ENCODE results near the gene DNAJC7. TPM values are rescaled to one million over a fixed set of nuclear protein-coding genes. Genes with fewer than 3 reads are reported as not detected.

The DNAJC7 gene
- total and polyA plus RNA-seq, 2 experiments from 2014 or later = 50.1 to 73.6 TPM

DNA sequence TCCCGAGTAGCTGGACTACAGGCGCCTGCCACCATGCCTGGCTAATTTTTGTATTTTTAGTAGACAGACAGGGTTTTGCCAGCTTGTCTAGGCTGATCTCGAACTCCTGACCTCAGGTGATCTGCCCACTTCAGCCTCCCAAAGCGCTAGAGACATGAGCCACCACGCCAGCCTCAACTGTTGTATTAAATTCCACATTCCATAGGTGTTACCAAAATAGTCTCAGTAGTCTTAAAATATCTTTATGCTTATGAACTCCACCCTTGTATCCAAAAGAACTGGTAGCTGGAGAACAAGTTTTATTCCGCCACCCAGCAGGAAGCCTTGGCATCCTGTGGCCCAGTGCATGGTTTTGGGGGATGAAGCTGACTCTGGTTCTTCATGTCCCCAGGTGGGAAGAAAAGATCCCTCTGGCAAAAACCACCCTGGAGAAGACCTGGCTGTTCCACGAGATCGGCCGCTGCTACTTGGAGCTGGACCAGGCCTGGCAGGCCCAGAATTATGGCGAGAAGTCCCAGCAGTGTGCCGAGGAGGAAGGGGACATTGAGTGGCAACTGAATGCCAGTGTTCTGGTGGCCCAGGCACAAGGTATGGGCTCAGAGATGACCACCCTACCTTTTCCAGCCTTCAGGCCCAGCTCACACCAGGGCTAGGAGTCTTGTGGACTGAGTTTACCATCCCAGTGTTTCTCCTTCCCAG, 68.3 kb downstream of the DNAJC7 start:
- Histone ChIP-seq H3K4me2 (no peak overlapping the region), H3K4me3 (no peak overlapping the region), H3K4me1 (ENCODE audit: insufficient read depth) (no peaks in the 10 kb centered on the region), H3K27ac (no peak overlapping the region), H3K27me3 (no peaks in the 10 kb centered on the region), H2AFZ (no peak overlapping the region), H3K9me3 (ENCODE audit: low read depth) (no peaks in the 10 kb centered on the region), H4K20me1 (ENCODE audit: insufficient read depth, poor library complexity, severe bottlenecking) (no peaks in the 10 kb centered on the region), H3K36me3 (replicated peaks; ENCODE audit: insufficient read depth, low read depth) (no peaks in the 10 kb centered on the region), H3K9me2 (replicated peaks; ENCODE audit: insufficient read depth) (no peaks in the 10 kb centered on the region), H3K79me2 (no peaks in the 10 kb centered on the region)
- 91% methylated on average over 11 of the region's 11 CpGs for WGBS (ENCODE audit: low lambda C conversion rate, missing lambda C conversion rate)
- DNase-seq (ENCODE audit: low spot score) = no peak
- TF ChIP-seq EZH2phosphoT487 (IDR thresholded peaks at IDR 0.05; ENCODE audit: low read depth, severe bottlenecking, unreplicated experiment) (no peak), EZH2 (IDR thresholded peaks at IDR 0.05; ENCODE audit: borderline replicate concordance) (no peak)
- TF ChIP-seq, protein P1, sequence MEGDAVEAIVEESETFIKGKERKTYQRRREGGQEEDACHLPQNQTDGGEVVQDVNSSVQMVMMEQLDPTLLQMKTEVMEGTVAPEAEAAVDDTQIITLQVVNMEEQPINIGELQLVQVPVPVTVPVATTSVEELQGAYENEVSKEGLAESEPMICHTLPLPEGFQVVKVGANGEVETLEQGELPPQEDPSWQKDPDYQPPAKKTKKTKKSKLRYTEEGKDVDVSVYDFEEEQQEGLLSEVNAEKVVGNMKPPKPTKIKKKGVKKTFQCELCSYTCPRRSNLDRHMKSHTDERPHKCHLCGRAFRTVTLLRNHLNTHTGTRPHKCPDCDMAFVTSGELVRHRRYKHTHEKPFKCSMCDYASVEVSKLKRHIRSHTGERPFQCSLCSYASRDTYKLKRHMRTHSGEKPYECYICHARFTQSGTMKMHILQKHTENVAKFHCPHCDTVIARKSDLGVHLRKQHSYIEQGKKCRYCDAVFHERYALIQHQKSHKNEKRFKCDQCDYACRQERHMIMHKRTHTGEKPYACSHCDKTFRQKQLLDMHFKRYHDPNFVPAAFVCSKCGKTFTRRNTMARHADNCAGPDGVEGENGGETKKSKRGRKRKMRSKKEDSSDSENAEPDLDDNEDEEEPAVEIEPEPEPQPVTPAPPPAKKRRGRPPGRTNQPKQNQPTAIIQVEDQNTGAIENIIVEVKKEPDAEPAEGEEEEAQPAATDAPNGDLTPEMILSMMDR (IDR thresholded peaks at IDR 0.05; ENCODE audit: poor library complexity) = no peak

DNA sequence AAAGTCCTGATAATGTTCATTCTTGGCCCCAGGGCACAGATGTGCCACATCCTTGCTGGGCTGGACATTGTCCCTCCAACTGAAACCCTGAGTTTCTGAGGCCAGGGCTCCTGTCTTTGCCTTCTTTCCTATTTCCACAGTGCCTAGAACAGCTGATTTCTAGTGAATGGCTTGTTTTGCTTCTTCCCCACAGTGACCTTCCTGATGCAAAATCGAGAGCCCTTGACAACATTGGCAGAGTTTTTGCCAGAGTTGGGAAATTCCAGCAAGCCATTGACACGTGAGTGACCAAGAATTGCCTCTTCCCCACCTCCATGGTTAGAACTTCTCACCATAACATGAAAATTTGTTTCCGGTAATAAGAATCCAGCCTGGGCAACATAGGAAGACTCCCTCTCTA, 72.3 kb downstream of the DNAJC7 start:
- Histone ChIP-seq H3K4me2 (no peak overlapping the region), H3K79me2 (no peaks in the 10 kb centered on the region), H3K9me3 (ENCODE audit: low read depth) (no peaks in the 10 kb centered on the region), H3K36me3 (replicated peaks; ENCODE audit: insufficient read depth, low read depth) (no peaks in the 10 kb centered on the region), H4K20me1 (ENCODE audit: insufficient read depth, poor library complexity, severe bottlenecking) (no peaks in the 10 kb centered on the region), H3K27me3 (no peaks in the 10 kb centered on the region), H3K4me1 (ENCODE audit: insufficient read depth) (no peaks in the 10 kb centered on the region), H3K9me2 (replicated peaks; ENCODE audit: insufficient read depth) (no peaks in the 10 kb centered on the region), H2AFZ (no peak overlapping the region), H3K4me3 (no peak overlapping the region), H3K27ac (no peak overlapping the region)
- no peak for TF ChIP-seq EZH2phosphoT487 (IDR thresholded peaks at IDR 0.05; ENCODE audit: low read depth, severe bottlenecking, unreplicated experiment)
- TF ChIP-seq EZH2 (IDR thresholded peaks at IDR 0.05; ENCODE audit: borderline replicate concordance) = no peak
- TF ChIP-seq, protein P1 (IDR thresholded peaks at IDR 0.05; ENCODE audit: poor library complexity) = no peak
- DNase-seq (ENCODE audit: low spot score) = no peak
- WGBS (ENCODE audit: low lambda C conversion rate, missing lambda C conversion rate) = 89% methylated on average over 3 of the region's 3 CpGs

DNA sequence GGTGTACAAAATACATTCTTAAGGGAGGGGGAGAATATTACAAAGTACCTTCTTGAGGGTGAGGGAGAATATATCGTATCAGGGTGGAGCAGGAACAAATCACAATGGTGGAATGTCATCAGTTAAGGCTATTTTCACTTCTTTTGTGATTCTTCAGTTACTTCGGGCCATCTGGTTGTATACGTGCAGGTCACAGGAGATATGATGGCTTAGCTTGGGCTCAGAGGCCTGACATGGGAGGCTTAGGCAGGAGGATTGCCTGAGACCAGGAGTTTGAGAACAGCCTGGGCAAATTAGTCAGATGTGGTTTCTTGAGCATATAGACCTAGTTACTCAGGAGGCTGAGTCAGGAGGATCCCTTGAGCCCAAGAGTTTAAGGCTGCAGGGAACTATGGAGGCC, 73.7 kb downstream of the DNAJC7 start:
- 92% methylated on average over 3 of the region's 3 CpGs for WGBS (ENCODE audit: low lambda C conversion rate, missing lambda C conversion rate)
- no peaks in the 10 kb centered on the region for H3K9me2 ChIP-seq (replicated peaks; ENCODE audit: insufficient read depth)
- no peaks in the 10 kb centered on the region for H3K79me2 ChIP-seq
- TF ChIP-seq EZH2 (IDR thresholded peaks at IDR 0.05; ENCODE audit: borderline replicate concordance) (no peak), EZH2phosphoT487 (IDR thresholded peaks at IDR 0.05; ENCODE audit: low read depth, severe bottlenecking, unreplicated experiment) (no peak)
- TF ChIP-seq, protein P1 (IDR thresholded peaks at IDR 0.05; ENCODE audit: poor library complexity) = no peak
- H3K27me3 ChIP-seq = no peaks in the 10 kb centered on the region
- H3K4me2 ChIP-seq = no peak overlapping the region
- no peak for DNase-seq (ENCODE audit: low spot score)
- no peaks in the 10 kb centered on the region for H4K20me1 ChIP-seq (ENCODE audit: insufficient read depth, poor library complexity, severe bottlenecking)
- H3K9me3 ChIP-seq (ENCODE audit: low read depth) = no peaks in the 10 kb centered on the region
- H3K27ac ChIP-seq = no peak overlapping the region
- H2AFZ ChIP-seq = no peak overlapping the region
- H3K4me1 ChIP-seq (ENCODE audit: insufficient read depth) = no peaks in the 10 kb centered on the region
- H3K4me3 ChIP-seq = no peak overlapping the region
- H3K36me3 ChIP-seq (replicated peaks; ENCODE audit: insufficient read depth, low read depth) = no peaks in the 10 kb centered on the region

Measured in hepatocyte (in vitro differentiated cells).